ENCODE data around the gene FAM162A.

The FAM162A gene, protein sequence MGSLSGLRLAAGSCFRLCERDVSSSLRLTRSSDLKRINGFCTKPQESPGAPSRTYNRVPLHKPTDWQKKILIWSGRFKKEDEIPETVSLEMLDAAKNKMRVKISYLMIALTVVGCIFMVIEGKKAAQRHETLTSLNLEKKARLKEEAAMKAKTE

DNA sequence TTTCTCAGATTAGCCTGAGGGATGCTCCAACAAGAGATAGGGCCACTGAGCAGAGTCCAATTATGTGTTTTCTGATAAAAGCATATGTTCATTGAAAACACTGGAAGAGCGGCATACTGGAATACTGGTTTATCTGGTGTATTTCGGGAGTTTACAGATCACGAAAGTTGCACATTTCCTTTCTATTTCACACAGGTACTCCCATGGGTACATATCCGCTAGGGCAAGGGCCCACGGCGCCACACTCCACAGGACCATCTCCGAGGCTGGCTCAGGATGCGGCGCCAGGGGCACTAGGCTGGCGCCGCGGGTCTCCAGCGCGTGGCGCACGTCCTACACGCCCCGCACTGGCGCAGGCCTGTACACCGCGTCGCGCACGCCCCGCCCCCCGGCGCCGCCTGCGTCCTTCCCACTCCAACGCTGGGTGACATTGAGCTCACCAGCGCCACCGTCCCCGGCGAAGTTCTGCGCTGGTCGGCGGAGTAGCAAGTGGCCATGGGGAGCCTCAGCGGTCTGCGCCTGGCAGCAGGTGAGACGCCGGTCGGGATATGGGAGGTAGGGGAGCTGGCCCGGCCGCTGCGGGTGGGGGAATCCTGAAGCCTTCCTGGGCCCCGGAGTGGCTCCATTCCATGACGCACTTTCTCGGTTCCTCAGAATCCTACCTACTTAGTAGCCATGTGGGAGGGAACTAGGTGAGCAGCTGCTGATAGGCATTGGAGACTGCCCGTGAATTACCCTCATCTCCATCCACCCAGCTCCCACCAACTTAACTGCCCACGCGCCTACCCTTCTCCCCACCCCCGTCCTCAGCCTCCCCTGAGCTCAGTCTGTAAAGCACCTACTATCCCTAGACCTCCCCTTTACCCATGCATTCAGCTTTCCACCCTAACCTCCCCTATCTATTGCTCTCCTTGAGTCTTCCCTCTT is at the start of gene FAM162A:
Gene FAM162A (plus strand): TSS at position 412 of the 927 bp plus-strand sequence. CDS start 84 bp downstream, at position 496.
- DNase-seq (ENCODE audit: low spot score), result peak; percentile 91

- DNase-seq (ENCODE audit: low spot score), result no peak
Observed at GRCh38 chr3:122342803-122343202, 41.2 kb upstream of the FAM162A start.

- no peak for DNase-seq (ENCODE audit: low spot score)
Observed at GRCh38 chr3:122343654-122344053, 40.3 kb upstream of the FAM162A start.

GRCh38 chr3:122349171-122349570 is 34.8 kb upstream of the FAM162A start:
- DNase-seq (ENCODE audit: low spot score), result no peak

- DNase-seq (ENCODE audit: low spot score), result no peak
Observed at GRCh38 chr3:122350814-122351418, 33.1 kb upstream of the FAM162A start.

- DNase-seq (ENCODE audit: low spot score), result no peak
Observed at GRCh38 chr3:122351612-122352011, 32.4 kb upstream of the FAM162A start.

DNA sequence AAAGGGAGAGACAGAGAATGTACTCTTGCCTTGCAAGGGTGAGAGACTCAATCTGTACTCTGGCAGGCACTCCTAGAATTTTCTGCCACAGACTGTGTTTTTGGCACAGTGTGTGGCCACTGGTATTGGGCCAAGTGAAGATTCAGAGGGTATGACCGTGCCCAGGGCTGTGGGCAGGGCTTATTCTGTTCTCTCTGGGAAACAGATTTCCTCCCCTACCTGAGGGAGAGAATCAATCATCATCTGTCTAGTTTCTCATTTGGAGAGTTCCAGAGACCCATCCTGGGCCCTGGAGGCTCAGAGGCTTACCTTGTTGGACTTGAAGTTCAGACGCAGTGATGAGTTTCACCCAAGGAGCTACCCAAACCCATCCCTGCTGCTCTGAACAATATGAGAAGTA is 30.8 kb upstream of the FAM162A start:
- no peak for DNase-seq (ENCODE audit: low spot score)

DNA sequence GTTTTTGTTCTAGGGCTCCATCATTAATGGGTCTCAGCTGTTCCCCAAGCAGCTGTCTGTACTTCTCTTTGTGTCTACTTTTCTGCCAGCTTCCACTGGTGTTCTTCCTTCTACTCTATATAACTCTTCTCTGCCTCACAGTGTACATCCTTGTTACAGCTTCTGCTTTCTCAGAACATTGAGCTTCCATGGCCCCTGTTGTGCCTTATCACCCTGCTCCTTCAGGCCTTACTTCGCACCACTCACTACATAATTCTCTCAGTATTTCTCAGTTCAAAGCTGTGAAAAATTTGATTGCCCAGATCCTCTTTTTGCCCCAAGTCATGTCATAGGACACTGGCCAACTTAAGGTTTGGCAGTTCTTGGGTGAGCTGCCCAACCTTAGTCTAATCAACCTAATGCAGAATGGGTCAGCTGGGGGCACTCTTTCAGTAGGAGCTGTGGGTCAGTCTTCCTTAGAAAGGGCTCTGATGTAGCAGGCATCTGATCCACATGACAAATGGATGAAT is 30.0 kb upstream of the FAM162A start:
- DNase-seq (ENCODE audit: low spot score), result no peak

DNA sequence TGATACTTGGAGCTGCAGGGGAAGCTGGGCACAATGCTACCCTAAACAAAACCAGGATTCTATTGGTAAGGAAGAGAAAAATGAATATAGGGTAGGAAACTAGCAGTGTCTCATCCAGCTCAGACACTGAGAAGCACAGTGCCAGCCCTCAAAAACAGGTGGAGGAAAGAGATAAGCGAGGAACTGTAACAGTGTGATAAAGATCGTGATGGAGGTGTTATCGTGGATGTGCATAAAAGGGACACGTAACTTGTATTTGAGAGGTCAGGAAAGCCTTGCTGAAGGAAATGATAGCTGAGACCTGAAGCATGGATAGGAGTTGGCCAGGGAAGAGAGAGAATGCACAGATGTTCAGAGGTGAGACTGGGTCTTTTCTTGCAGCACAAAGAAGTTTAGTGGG is 28.4 kb upstream of the FAM162A start:
- DNase-seq (ENCODE audit: low spot score), result no peak

DNA sequence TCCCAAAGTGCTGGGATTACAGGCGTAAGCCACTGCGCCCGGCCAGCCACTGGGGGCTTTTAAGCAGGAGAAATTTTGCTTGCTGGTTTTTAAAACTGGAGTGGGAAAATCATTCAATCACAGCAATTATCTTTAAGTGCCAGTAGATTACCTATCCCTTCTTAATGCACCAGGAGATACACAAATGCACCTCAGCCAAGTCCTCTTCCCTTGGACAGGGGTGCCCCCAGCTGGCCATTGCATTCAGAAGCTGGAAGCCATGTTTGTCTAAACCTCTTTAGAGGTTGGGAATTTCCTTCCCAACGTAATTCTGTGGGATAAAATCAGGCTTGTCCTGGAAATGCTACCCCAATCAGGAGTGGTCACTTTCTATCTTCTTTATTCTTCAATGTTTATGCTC is 27.6 kb upstream of the FAM162A start:
- DNase-seq (ENCODE audit: low spot score), result peak; percentile 48

DNA sequence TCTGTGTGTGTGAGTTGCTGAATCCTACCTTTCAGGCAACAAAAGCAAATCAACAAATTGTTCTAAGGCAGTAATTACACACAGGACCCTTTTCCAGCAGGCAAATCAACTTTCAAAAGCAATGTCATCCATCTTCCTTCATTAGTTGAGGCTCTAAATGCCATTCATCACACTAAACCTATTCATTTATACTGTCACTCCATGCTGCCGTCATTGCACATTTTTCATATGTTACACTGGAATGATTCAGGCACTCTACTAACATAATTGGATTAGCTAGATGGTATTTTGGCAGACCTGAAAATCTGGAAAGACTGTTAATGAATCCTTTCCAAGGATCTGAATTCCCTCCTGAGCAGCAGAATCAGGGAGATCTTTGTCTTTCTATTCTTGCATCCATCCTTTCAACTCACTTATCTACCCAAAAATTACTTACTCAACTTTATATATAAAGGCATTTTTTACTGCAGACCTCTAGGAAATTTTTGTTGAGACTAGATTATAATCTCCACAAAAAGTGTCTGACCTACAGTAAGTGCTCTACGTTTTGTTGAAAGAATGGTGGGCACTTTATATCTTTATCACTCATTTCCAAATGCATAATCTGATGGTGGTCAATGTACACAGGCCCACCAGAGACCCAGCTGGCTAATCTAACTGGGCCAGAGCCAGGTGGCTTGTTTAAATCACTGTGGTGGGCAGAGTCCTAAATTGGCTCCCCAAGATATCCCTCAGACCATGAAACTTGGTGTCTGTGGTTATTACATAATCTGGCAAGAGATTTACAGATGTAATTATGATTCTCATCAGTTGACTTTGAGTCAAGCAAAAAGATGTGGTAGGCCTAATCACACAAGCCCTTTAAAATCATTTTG is 25.9 kb upstream of the FAM162A start:
- no peak for DNase-seq (ENCODE audit: low spot score)

GRCh38 chr3:122358703-122359032 is 25.3 kb upstream of the FAM162A start:
- DNase-seq (ENCODE audit: low spot score), result no peak

- no peak for DNase-seq (ENCODE audit: low spot score)
Observed at GRCh38 chr3:122362026-122362425, 22.0 kb upstream of the FAM162A start.

GRCh38 chr3:122364490-122364889 is 19.5 kb upstream of the FAM162A start:
- DNase-seq (ENCODE audit: low spot score), result no peak

- no peak for DNase-seq (ENCODE audit: low spot score)
Observed at GRCh38 chr3:122365073-122365472, 18.9 kb upstream of the FAM162A start.

DNA sequence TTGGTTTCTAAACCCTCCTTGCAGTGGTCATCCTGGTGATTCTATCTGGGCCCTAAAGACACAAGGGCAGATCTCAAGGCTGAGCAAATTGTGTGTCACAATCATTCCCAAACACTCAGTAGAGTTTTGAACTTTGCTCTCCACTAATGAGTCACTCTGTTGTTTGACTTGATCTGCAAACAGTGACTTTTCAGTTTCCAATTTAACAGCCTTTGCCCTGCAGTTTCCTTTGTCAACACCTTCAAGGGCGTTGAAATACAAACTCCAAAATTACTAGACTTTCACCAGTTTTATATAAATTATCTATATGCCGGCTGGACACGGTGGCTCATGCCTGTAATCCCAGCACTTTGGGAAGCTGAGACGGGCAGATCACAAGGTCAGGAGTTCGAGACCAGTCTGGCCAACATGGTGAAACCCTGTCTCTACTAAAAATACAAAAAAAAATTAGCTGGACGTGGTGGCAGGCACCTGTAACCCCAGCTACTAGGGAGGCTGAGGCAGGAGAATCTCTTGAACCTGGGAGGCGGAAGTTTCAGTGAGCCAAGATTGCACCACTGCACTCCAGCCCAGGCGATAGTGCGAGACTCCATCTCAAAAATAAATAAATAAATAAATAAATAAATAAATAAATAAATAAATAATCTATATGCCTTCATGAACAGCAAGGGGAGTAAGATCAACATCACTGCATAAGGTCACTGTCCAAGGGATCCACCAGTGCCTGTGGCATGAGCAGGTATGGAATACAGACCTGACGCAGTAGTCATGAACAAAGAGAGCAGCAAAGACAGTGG is 18.2 kb upstream of the FAM162A start:
- peak; percentile 55 for DNase-seq (ENCODE audit: low spot score)

DNA sequence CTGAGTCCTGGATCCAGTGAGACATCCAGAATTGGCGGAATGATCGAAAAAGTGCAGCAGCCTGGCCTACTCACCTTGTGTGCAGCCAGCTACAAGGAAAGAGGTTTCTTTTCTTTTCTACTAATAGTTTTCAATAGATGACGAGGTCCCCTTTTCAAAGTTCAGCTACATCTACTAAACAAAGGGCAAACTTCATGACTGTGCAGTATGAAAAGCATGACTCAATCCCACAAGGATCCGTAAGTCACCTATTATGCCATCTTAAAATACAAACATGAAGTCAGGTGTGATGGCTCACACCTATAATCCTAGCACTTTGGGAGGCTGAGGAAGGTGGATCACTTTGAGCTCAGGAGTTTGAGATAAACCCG is 17.6 kb upstream of the FAM162A start:
- no peak for DNase-seq (ENCODE audit: low spot score)

- DNase-seq (ENCODE audit: low spot score), result no peak
Observed at GRCh38 chr3:122374034-122374433, 9.9 kb upstream of the FAM162A start.

GRCh38 chr3:122377975-122378374 is 6.0 kb upstream of the FAM162A start:
- DNase-seq (ENCODE audit: low spot score), result no peak

DNA sequence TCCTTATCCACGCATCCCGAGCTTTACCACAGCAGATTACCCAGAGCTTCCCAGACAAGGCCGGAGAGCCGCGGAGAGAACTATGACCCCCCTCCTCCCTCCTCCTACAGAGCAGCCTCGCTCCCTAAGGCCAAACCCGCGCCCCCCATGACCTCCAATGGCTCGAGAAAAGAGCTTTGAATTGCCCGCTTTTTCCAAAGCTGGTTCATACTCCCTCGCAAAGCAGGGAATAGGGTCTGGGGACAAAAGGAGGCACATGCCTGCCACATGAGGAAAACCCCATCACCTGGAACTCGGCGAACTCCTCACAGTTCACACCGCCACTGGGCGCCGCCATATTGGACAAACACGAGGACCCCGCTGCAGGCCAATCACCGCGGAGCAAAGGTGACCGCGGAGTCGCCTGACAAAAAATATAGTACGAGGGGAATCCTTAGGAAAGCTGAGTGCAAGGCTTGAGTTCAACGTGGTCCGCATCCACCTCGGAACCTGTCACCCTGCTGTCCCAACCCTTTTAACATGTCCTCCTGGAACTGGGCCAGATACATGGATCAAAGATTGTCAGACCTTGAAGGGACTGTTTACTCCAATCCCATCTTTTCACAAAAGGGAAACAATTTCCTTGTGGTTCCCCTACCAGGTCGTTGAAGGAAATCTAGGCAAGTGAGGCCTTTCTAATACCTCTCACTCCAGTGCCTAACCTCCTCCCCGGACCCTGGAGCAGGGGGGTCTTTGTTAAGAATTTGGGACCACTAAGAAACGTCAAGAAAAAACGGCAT is 905 bp upstream of the FAM162A start, which contains the start of gene MIX23:
Gene MIX23 (minus strand): TSS at position 344 of the 779 bp plus-strand sequence. CDS start 7 bp downstream, at position 337.
- peak; percentile 87 for DNase-seq (ENCODE audit: low spot score)

Data from HuH-7 (cell line).